ENCODE measurements around the gene CDH11.

Gene CDH11

GRCh38 chr16:64919141-64919540 is 202.7 kb downstream of the CDH11 start:
- TF ChIP-seq GABPA (IDR thresholded peaks at IDR 0.05; ENCODE audit: low read depth) (no peak), REST (IDR thresholded peaks at IDR 0.05; ENCODE audit: insufficient replicate concordance, low read depth) (no peak)
- no peak overlapping the region for H3K4me3 ChIP-seq (replicated peaks; ENCODE audit: insufficient read depth, low read length)
- no peak for DNase-seq (ENCODE audit: low read depth in 1 of 2, low spot score in 1 of 2)
- H3K27me3 ChIP-seq (ENCODE audit: insufficient read depth, poor library complexity, severe bottlenecking), result no peaks in the 10 kb centered on the region
- no peak overlapping the region for H3K27ac ChIP-seq (replicated peaks)

GRCh38 chr16:64916051-64916450 is 205.8 kb downstream of the CDH11 start:
- no peak for TF ChIP-seq GABPA (IDR thresholded peaks at IDR 0.05; ENCODE audit: low read depth)
- no peak for TF ChIP-seq SPI1 (IDR thresholded peaks at IDR 0.05; ENCODE audit: borderline replicate concordance, low read depth)
- TF ChIP-seq CTCF (IDR thresholded peaks at IDR 0.05; ENCODE audit: insufficient read depth, low read length), result no peak
- TF ChIP-seq POLR2AphosphoS5 (IDR thresholded peaks at IDR 0.05; ENCODE audit: low read depth), result no peak
- TF ChIP-seq REST (IDR thresholded peaks at IDR 0.05; ENCODE audit: insufficient replicate concordance, low read depth), result no peak

GRCh38 chr16:64910356-64910755 is 211.5 kb downstream of the CDH11 start:
- Histone ChIP-seq H3K4me3 (replicated peaks; ENCODE audit: insufficient read depth, low read length) (no peak overlapping the region), H3K27me3 (ENCODE audit: insufficient read depth, poor library complexity, severe bottlenecking) (no peaks in the 10 kb centered on the region), H3K27ac (replicated peaks) (no peak overlapping the region)
- TF ChIP-seq GABPA (IDR thresholded peaks at IDR 0.05; ENCODE audit: low read depth), result no peak
- TF ChIP-seq SPI1 (IDR thresholded peaks at IDR 0.05; ENCODE audit: borderline replicate concordance, low read depth), result no peak
- no peak for TF ChIP-seq POLR2AphosphoS5 (IDR thresholded peaks at IDR 0.05; ENCODE audit: low read depth)
- TF ChIP-seq REST (IDR thresholded peaks at IDR 0.05; ENCODE audit: insufficient replicate concordance, low read depth), result no peak
- TF ChIP-seq CTCF (IDR thresholded peaks at IDR 0.05; ENCODE audit: insufficient read depth, low read length), result no peak
- no peak for DNase-seq (ENCODE audit: low read depth in 1 of 2, low spot score in 1 of 2)

More at GRCh38 chr16:64916051-64916450, 205.8 kb downstream of the CDH11 start:
- no peak overlapping the region for H3K4me3 ChIP-seq (replicated peaks; ENCODE audit: insufficient read depth, low read length)
- DNase-seq (ENCODE audit: low read depth in 1 of 2, low spot score in 1 of 2), result no peak
- no peak overlapping the region for H3K27ac ChIP-seq (replicated peaks)
- no peaks in the 10 kb centered on the region for H3K27me3 ChIP-seq (ENCODE audit: insufficient read depth, poor library complexity, severe bottlenecking)

- Histone ChIP-seq H3K4me3 (replicated peaks; ENCODE audit: insufficient read depth, low read length) (no peak overlapping the region), H3K27me3 (ENCODE audit: insufficient read depth, poor library complexity, severe bottlenecking) (no peaks in the 10 kb centered on the region), H3K27ac (replicated peaks) (no peak overlapping the region)
- TF ChIP-seq POLR2AphosphoS5 (IDR thresholded peaks at IDR 0.05; ENCODE audit: low read depth) (no peak), CTCF (IDR thresholded peaks at IDR 0.05; ENCODE audit: insufficient read depth, low read length) (no peak), REST (IDR thresholded peaks at IDR 0.05; ENCODE audit: insufficient replicate concordance, low read depth) (no peak), SPI1 (IDR thresholded peaks at IDR 0.05; ENCODE audit: borderline replicate concordance, low read depth) (no peak), GABPA (IDR thresholded peaks at IDR 0.05; ENCODE audit: low read depth) (no peak)
- no peak for DNase-seq (ENCODE audit: low read depth in 1 of 2, low spot score in 1 of 2)
Observed at GRCh38 chr16:64907844-64908243, 214.0 kb downstream of the CDH11 start.
